GM19035 (cell line): ENCODE results near the gene KCNMB4.

ENCODE experiments used
- ATAC-seq: cut with Tn5 transposase; IDR thresholded peaks from one replicate; pipeline ENCODE4 v1.9.1; 2021; ENCODE audit not compliant: unreplicated experiment

KCNMB4 gene

DNA sequence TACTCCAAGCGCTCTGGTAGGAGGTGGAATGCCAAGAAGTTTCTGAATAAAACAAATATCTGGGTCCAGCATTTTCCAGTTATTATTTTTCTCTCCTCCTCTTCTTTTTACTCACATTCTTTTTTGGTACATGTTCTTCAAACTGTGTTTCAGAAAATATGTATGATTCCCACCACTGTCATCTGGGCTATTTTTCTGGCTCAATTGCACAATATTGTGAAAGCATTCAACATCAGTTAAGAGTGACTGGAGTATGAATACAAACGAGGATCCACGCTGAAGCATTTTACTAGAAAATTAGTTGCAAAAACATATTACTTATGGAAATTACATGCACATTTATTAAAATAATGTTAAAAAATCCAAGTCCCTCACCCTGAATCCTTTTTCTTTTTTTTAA lies 61.5 kb downstream of the KCNMB4 start:
- no peak for ATAC-seq

- no peak for ATAC-seq
These were observed 64.3 kb downstream of the KCNMB4 start for GRCh38 chr12:70430400-70430799.

DNA sequence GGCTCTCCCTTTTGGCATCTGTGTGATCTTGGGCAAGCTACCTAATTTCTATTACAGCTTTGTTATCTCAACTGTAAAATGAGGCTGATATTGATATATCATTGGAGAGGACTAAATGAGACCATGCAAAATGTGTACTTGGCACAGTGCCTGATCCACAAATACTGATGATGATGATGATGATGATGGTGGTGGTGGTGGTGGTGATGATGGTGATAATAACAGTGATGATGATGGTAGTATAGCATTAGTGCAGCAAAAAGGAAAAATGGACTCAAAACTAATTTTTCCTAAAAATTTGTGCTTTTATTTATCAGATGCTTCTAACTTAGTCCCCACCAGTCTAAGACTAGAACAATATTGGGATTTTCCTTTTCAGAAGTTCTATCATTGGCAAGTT lies 70.7 kb downstream of the KCNMB4 start:
- no peak for ATAC-seq

- ATAC-seq, result no peak
These were observed 77.1 kb downstream of the KCNMB4 start for GRCh38 chr12:70443062-70443673.

DNA sequence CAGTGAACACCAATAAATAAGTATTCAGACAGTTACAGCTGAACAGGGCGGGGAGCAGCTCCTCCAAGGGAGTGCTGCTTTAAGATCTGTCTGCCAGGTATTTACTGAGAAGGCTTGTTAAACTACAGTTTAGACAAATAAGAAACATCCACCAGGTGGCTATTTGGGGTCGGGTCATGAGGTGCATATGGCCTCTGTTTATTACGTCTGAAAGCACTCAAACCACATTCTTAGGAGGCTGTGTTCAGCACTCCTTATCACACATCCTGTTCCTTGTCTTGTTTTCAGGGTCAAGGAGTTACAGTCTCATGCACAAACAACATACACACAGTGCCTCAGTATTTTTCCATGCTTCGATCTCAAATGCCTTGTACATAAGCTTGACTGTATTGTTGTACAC lies 78.8 kb downstream of the KCNMB4 start:
- ATAC-seq, result no peak

DNA sequence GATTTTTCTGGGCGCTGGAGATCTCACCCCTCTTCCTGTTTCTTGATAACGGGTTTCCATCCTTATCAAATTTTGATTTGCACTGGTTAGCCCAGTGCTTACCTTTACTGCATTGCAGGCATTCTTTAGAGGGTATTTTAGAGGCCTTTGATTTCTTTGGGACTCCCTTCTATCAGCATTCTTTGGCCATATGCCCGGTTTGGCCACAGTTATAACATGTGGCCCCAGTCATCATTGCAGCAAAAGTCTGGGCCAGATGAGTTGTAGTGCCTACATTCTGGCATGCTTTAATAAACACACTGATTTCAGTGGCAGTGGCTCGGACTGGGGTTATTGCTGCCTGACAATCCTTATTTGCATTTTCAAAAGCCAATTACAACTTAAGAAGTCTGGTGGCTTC lies 82.3 kb downstream of the KCNMB4 start:
- no peak for ATAC-seq

GRCh38 chr12:70449074-70449752 lies 83.1 kb downstream of the KCNMB4 start:
- no peak for ATAC-seq

- ATAC-seq, result no peak
These were observed 83.8 kb downstream of the KCNMB4 start for GRCh38 chr12:70449753-70450341.

DNA sequence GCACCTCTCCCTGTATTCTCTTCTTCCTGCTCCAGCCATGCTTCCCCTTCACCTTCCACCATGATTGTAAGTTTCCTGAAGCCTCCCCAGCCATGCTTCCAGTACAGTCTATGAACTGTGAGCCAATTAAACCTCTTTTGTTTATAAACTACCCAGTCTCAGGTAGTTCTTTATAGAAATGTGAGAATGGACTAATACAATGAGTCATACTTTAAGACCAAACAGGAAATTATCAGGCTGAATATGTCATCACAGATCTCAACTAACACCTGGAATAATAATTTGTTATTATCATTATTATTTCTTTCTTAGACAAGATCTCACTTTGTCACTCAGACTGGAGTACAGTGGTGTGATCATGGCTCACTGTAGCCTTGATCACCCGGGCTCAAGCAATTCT lies 85.4 kb downstream of the KCNMB4 start:
- ATAC-seq, result no peak

- ATAC-seq, result no peak
These were observed 90.9 kb downstream of the KCNMB4 start for GRCh38 chr12:70456953-70457352.

DNA sequence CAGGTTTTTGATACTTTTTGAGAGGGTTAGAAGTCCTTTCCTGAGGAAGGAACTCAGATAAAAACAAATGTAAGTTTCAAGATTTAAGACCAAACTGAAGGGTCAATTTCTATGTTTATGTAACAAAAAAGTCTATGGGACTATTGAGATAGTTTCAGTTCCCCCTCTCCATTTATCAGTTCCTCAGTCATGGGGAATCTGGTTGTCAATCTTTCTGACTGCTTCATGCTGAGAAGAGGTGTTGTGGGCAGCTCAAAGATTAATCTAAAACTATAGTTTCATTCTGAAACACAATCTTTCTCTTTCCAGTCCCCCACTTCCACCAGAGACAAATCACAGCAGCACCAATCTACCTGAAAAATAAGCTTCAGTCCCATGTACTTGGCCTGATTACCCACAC lies 93.7 kb downstream of the KCNMB4 start:
- no peak for ATAC-seq

GRCh38 chr12:70463997-70464396 lies 97.9 kb downstream of the KCNMB4 start:
- ATAC-seq, result no peak

- no peak for ATAC-seq
These were observed 100.7 kb downstream of the KCNMB4 start for GRCh38 chr12:70466753-70467152.

GRCh38 chr12:70467476-70467875 lies 101.4 kb downstream of the KCNMB4 start:
- no peak for ATAC-seq

- no peak for ATAC-seq
These were observed 102.0 kb downstream of the KCNMB4 start for GRCh38 chr12:70467918-70468733.

DNA sequence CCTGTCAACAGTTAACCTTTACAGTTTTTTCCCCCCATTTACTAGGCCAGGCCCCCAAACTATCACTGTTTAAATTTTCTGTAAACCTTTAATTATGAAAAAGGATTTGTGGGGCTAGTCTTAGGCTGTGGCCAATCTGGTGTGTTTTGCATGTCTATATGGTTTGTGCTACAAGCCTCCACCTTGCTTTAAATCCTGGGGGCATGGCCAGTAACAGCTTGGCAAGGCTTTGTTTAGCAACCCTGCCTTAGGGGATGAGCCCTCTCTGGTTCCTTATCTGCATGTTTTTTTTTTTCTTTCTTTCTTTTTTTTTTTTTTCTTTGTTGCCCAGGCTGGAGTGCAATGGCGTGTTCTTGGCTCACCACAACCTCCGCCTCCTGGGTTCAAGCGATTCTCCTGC lies 102.7 kb downstream of the KCNMB4 start:
- no peak for ATAC-seq

DNA sequence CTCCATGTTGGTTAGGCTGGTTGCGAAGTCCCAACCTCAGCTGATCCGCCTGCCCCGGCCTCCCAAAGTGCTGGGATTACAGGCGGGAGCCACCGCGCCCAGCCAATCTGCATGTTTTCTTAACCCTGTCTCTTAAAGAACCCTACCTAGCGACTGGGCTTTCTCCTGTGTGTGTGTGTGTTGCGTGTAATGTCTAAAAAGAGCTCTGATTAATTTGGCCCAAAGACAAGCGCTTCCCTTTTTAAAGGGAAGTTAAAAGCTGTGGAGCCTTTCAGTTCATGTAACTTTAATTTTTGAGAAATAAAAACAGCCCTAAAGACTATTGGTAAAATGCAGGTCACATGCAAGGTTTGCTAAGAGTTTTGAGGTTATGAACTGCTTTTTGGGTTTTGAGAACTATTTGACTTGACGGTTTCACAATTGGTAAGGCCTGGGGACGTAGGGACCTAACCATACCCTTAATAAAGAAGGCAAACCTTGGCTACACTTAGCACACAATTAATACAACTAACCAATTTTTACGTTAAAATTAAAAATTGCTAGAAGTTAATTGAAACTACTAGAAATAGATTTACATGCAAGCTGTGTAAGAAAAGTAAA lies 103.2 kb downstream of the KCNMB4 start:
- ATAC-seq, result no peak

DNA sequence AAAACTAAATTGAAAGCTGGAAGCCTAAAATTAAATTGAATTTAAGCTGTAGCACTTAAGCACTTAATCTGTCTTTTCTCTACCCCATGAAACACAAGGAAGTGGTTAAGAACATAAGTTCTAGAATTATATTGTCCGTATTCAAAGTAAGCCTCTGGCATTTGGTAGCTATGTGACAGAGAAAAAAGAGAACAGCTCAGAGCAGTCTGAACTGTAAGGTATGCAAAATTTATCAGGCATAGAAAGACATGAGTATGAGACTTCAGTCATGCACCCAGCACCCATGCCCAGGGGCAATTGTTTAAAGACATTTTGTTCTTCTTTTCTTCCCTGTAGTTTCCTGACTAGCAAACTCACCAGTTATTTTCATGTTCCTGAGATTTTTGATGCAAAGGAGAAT lies 116.7 kb downstream of the KCNMB4 start:
- ATAC-seq, result no peak
